Activated CD4-positive, CD25-positive, alpha-beta regulatory T cell (primary cell): ENCODE measurements around the gene MAP4K4.
"Not testable (repeated sequence)": the region's sequence is repeated elsewhere in the genome, so short reads cannot be mapped to it uniquely, and the experiment has no call there.

ENCODE experiments used
- DNase-seq, 4 experiments: peaks; one replicate each; lab custom pipeline; 2025; lab: John Stamatoyannopoulos, UW

The MAP4K4 gene

GRCh38 chr2:101921953-101922325, 224.4 kb downstream of the MAP4K4 start:
- DNase-seq = no peak

DNA sequence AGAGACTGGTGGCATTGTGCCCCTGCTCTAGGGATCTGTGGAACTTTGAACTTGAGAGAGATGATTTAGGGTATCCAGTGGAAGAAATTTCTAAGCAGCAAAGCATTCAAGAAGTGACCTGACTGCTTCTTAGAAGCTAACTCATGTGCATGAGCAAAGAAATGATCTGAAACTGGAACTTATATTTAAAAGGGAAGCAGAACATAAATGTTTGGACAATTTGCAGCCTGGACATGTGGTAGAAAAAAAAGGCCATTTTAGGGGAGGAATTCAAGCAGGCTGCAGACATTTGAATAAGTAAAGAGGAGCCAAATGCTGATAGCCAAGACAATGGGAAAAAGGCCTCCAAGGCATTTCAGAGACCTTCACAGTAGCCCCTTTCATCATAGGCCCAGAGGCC, 226.8 kb downstream of the MAP4K4 start:
- not testable (repeated sequence) for DNase-seq

DNA sequence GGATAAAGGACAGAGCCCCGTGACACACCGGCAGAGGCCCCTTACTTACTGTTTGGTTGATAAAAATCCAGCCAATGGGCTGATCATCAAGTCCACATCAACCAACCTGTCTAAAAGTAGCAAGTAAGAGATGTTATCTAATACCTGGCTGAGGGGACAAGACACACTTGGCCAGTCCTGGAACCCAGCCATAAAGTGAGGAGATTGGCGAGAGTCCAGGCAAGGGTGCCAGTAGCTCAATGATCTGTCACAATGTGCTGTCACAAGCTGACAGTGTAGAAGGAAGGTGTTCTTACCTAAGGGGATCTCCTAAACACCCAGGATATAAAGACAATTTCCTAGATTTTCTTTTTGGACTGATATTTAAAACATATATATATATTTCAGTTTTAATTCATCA, 232.5 kb downstream of the MAP4K4 start:
- DNase-seq = no peak

DNA sequence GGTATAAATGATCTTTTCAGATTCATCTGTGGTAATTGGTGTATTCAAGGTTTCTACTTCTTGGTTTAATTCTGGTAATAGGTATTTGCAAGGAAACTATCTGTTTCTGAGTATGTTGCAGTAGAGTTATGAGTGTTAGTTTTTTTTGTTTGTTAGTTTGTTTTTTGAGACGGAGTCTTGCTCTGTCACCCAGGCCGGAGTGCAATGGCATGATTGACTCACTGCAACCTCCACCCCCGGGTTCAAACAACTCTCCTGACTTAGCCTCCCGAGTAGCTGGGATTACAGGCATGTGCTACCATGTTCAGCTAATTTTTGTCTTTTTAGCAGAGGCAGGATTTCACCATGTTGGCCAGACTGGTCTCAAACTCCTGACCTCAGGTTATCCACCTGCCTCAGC, 233.3 kb downstream of the MAP4K4 start:
- DNase-seq = no peak

- DNase-seq = no peak
These were observed 233.9 kb downstream of the MAP4K4 start for GRCh38 chr2:101931402-101931801.

GRCh38 chr2:101935764-101936163, 238.3 kb downstream of the MAP4K4 start:
- not testable (repeated sequence) for DNase-seq

DNA sequence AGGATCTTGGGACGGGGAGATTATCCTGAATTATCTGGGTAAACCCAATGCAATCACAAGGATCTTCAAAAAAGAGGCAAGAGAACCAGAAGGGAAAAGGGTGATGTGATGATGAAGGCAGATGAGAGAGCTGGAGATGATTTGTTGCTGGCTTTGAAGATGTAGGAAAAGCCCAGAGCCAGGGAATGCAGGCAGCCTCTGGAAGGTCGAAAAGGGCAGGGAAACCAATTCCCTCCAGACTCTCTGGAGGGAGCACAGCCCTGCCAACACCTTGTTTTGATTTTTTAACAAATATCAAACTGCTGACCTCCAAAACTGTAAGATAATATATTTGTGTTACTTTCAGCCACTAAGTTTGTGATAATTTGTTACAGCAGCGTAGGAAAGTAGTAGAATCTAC, 245.3 kb downstream of the MAP4K4 start:
- DNase-seq = no peak
